Left ventricle myocardium inferior (tissue), 1 donor: ENCODE data around the gene UROC1. TPM values are rescaled to one million over a fixed set of nuclear protein-coding genes. Genes with fewer than 3 reads are reported as not detected.
A peak's percentile ranks its signal among the peaks of the same experiment; 100 is the strongest.

Experiments used
- DNase-seq: peaks from one replicate; pipeline ENCODE4 v3.0.0-alpha.2; 2020
- H3K27ac ChIP-seq: fragments of 200-600 bp; replicated peaks from 2 replicates; pipeline ENCODE4 v1.8.0; 2021
- H3K27me3 ChIP-seq: fragments of 200-600 bp; 2 replicates; pipeline ENCODE4 v1.8.0; 2021; ENCODE audit warnings: low read depth
- H3K36me3 ChIP-seq: fragments of 200-600 bp; 2 replicates; pipeline ENCODE4 v1.8.0; 2021
- H3K4me1 ChIP-seq: fragments of 200-600 bp; 2 replicates; pipeline ENCODE4 v1.8.0; 2021
- H3K4me3 ChIP-seq: fragments of 200-600 bp; 2 replicates; pipeline ENCODE4 v1.8.0; 2021; ENCODE audit warnings: mild to moderate bottlenecking, moderate library complexity
- H3K9me3 ChIP-seq: fragments of 200-600 bp; replicated peaks from 2 replicates; pipeline ENCODE4 v1.8.0; 2021
- CTCF ChIP-seq: fragments of 200-600 bp; IDR thresholded peaks from 2 replicates; pipeline ENCODE4 v1.8.0; 2021; ENCODE audit warnings: antibody characterized with exemption, mild to moderate bottlenecking, borderline replicate concordance
- intact Hi-C: fragments of 100-400 bp; cut with micrococcal nuclease; formaldehyde crosslinking; loops from one replicate; pipeline ENCODE4 v1.11.0; 2022
- total RNA-seq: library from RNA; stranded (reverse); fragmentation: NEBNext Ultra II Directional; extraction: Animal tissue kit (Norgen Biotek cat#: 25700); gene quantifications from one replicate; pipeline ENCODE4 v1.2.1, GENCODE V29; 2021
- donor health status: DM: no; HTN: yes; CAD: no; lungs with severe emphysema.

UROC1 gene
- total RNA-seq, 1 donor from 2014 or later, result not detected

GRCh38 chr3:126463521-126463920 is 54.1 kb downstream of the UROC1 start:
- peaks cover 48% of the 10 kb centered on the region for H3K4me1 ChIP-seq
- H3K27ac ChIP-seq, result no peak overlapping the region
- no peaks in the 10 kb centered on the region for H3K9me3 ChIP-seq
- TF ChIP-seq CTCF, result no peak
- intact Hi-C loops, result no loop called here
- DNase-seq, result no peak
- H3K36me3 ChIP-seq, result peaks cover 100% of the 10 kb centered on the region
- no peak overlapping the region for H3K4me3 ChIP-seq
- H3K27me3 ChIP-seq, result no peaks in the 10 kb centered on the region

- no peak for DNase-seq
- H3K27ac ChIP-seq, result peak overlapping the region; percentile 54
- H3K4me3 ChIP-seq, result no peak overlapping the region
- H3K36me3 ChIP-seq, result peaks cover 100% of the 10 kb centered on the region
- intact Hi-C loops, result no loop called here
- H3K9me3 ChIP-seq, result no peaks in the 10 kb centered on the region
- no peaks in the 10 kb centered on the region for H3K27me3 ChIP-seq
- no peak for TF ChIP-seq CTCF
- H3K4me1 ChIP-seq, result peaks cover 29% of the 10 kb centered on the region
These were observed 56.0 kb downstream of the UROC1 start for GRCh38 chr3:126461450-126462070.

- H3K36me3 ChIP-seq, result peaks cover 96% of the 10 kb centered on the region
- no peaks in the 10 kb centered on the region for H3K27me3 ChIP-seq
- intact Hi-C loops, result no loop called here
- DNase-seq, result no peak
- H3K9me3 ChIP-seq, result no peaks in the 10 kb centered on the region
- H3K27ac ChIP-seq, result no peak overlapping the region
- peaks cover 26% of the 10 kb centered on the region for H3K4me1 ChIP-seq
- H3K4me3 ChIP-seq, result no peak overlapping the region
- TF ChIP-seq CTCF, result no peak
These were observed 57.2 kb downstream of the UROC1 start for GRCh38 chr3:126460381-126460780.

GRCh38 chr3:126459763-126460127 is 57.8 kb downstream of the UROC1 start:
- Histone ChIP-seq H3K27ac (no peak overlapping the region), H3K27me3 (no peaks in the 10 kb centered on the region), H3K4me3 (no peak overlapping the region), H3K9me3 (no peaks in the 10 kb centered on the region), H3K4me1 (peaks cover 26% of the 10 kb centered on the region), H3K36me3 (peaks cover 93% of the 10 kb centered on the region)
- intact Hi-C loops, result no loop called here
- no peak for TF ChIP-seq CTCF
- DNase-seq, result no peak

GRCh38 chr3:126459111-126459762 is 58.3 kb downstream of the UROC1 start:
- peaks cover 26% of the 10 kb centered on the region for H3K4me1 ChIP-seq
- no peak for DNase-seq
- intact Hi-C loops, result no loop called here
- no peaks in the 10 kb centered on the region for H3K27me3 ChIP-seq
- H3K9me3 ChIP-seq, result no peaks in the 10 kb centered on the region
- peaks cover 89% of the 10 kb centered on the region for H3K36me3 ChIP-seq
- H3K4me3 ChIP-seq, result no peak overlapping the region
- no peak for TF ChIP-seq CTCF
- H3K27ac ChIP-seq, result no peak overlapping the region
